Measurements from ENCODE around the gene A2M.

Gene A2M

DNA sequence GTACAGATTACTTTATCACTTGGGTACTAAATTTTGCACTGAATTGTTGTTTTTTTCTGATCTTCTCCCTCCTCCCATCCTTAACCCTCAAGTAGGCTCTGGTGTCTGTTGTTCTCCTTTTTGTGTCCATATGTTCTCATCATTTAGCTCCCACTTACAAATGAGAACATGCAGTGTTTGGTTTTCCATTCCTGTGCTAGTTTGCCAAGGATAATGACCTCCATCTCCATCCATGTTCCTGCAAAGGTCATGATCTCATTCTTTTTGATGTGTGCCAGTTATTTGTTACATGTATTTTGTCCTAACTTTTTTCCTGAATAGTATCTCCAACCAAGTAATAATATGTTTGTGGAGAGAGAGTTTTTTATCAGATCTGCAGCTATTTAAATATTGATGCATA lies 44.2 kb downstream of the A2M start:
- DNase-seq, result no peak

- no peak for DNase-seq
Measured at GRCh38 chr12:9070351-9070750, 45.4 kb downstream of the A2M start.

DNA sequence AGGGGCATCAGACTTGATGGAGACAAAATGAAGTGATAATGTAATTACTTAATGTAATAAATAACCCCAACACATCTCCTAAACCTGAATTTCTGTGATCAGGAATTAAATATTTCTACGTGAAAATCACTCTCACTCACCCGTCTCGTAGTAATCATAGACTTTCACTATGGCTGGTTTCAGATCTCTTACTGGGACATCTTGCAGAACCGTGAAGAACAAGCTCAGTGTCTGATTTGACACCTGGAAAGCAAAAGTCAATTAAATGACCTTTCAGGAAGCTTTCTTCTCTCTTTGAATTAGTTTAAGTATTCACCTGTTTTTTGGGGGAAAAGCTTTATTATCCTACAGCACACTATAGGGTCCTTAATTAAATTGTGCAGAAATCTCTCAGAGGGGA lies 47.1 kb downstream of the A2M start:
- DNase-seq, result no peak

- DNase-seq, result no peak
Measured at GRCh38 chr12:9068086-9068485, 47.6 kb downstream of the A2M start.

DNA sequence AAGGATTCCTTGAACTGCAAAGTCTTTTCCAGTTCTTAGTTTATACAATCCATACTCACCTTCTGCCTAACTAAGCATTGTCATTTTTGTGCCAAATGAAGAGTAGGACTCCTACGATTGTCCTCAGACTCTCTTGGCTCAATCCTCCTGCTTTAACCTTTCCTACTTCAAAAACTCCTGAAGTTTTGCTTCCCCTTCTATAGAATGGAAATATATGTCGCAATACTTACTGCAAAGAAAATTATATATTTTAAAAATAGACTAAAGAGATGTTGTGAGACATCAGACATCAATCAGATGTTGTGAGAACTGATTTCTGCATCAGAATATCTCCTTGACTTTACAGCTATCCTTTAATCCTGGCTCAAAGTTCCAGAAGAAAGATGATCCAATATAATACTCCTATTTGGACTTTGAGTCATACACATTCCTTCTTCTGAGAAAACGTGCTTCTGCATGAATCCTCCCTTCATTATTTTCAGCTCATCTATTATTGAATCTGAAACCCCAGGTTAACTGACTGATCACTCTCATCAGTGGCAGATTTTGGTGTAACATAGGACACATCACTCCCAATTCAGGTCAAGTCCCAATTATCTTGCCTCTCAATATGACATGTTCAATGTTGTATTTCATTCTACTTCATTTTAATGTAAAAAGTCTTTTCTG lies 48.8 kb downstream of the A2M start:
- DNase-seq, result no peak

GRCh38 chr12:9066183-9066623 lies 49.5 kb downstream of the A2M start:
- no peak for DNase-seq

DNA sequence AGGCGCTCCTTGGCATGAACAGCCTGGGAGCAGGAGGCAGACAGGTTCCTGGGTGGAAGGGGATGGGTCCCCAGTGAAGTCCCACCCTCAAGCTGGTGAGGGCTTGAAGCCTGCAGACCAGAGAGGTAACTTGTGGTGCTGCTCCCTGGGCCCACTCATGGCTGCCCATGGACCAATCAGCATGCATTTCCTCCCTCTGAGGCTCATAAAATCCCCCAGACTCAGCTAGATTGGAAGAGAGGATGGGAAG lies 50.2 kb downstream of the A2M start:
- DNase-seq, result no peak

DNA sequence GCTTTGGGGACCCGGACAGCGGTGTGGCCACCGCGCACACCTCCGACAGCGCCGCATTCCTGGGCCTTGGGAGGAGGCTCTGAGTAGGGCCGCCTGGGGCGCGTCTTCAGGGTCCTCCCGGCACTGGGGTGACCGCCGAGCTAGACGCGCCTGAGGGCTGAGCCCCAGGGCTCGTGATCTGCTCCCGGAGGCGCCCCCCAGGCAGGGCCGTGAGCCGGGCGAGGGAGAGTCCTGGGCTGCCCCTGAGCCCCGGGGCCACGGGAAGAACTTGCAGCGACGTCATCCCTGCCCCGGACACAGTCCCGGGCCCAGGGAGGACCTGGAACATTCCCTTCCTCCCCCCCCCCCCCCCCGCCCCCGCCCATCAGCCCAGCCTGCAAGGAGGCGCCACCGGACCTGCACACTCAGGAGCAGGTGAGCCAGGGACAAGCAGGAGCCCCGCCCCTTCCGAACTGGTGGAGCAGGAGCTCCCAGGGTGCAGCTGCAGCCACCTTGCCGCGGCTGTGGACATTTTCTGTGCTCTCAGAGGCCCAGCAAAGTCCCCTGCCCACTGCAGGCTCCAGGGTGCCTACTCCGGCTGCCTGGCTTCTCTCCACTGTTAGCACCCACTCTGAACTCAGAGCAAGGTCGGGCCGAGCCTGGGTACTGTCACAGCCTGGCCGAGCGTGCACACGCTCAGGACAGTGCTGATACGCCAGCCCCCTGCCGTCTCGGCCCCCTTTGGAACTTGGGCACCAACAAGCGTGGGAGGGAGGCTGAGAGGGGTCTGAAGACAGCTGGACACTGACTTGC lies 50.7 kb downstream of the A2M start:
- no peak for DNase-seq

GRCh38 chr12:9064201-9064814 lies 51.4 kb downstream of the A2M start:
- no peak for DNase-seq

- DNase-seq, result no peak
Measured at GRCh38 chr12:9052610-9053009, 63.1 kb downstream of the A2M start.

DNA sequence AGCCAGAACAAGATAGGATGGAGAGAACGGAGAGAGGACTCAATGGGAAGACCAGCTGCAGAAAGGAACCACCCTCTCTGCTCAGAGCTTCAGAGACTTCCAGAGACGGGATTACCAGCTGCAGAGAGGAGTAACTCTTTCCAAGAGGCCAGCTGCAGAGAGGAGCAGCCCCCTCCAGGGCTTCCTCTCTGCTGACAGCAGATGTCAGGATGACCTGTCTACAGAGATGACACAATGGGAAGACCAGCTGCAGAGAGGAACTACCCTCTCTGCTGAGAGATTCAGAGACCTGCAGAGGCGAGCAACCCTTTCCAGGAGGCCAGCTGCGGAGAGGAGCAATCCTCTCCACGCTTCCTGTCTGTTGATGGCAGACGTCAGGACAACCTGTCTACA lies 64.6 kb downstream of the A2M start:
- DNase-seq, result no peak

GRCh38 chr12:9050521-9051157 lies 65.1 kb downstream of the A2M start:
- DNase-seq, result no peak

- DNase-seq, result peak; percentile 4
Measured at GRCh38 chr12:9049520-9050133, 66.1 kb downstream of the A2M start.

DNA sequence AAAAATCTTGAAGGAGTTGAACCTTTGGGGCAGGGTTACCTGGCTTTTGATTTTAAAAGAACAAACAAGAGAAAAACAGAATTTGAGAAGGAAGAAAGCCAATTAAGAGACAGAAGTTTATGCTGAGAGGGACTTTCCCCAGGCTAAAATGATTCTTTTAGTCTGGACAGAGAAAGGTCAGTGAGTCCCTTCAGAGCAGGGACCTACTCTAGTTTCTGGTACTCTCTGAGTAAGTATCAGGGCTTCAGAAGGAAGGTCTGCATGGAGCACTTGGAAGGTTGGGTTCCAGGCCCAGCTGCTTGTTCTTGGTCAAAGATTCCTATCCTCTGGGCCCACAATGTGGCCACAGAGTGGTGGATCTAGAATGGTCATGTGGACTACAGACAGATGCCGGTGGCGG lies 66.8 kb downstream of the A2M start:
- DNase-seq, result no peak

DNA sequence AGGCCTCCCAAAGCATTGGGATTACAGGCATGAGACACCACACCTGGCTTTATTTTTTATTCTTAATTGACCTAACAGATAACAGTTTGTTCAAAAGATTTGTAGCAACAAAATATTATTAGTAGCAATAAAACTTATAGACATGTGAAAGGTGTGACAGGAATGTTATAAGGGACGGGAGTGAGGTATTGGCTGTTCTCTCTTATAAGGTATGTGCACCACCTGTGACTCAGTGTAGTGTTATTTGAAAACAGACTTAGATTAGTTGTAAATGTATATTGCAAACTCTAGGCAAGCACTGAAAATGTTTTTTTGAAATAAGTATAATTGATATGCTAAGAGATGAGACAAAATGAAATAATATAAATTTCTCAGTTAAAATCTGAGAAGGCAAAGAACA lies 68.6 kb downstream of the A2M start:
- no peak for DNase-seq

GRCh38 chr12:9043766-9044165 lies 72.0 kb downstream of the A2M start:
- no peak for DNase-seq

DNA sequence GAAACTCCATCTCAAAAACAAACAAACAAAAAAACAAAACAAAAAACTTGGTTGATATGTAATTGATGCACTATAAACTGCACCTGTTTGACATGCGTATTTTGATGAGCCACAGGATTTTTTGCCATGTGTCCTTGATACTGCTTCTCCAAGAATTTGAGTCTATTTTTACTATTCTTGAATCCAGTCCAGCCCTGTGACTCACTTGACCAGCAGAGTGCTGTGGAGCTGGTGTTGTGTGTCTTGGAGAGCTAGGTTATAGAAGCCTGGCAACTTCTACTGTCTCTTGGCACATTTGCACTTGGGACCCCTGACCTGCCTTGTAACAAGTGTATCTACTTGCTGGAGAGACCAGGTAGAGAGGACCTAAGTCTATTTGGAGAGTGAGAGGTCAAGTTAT lies 74.4 kb downstream of the A2M start:
- no peak for DNase-seq

- no peak for DNase-seq
Measured at GRCh38 chr12:9040484-9041186, 75.1 kb downstream of the A2M start.

GRCh38 chr12:9039397-9039977 lies 76.2 kb downstream of the A2M start:
- DNase-seq, result peak; percentile 57

GRCh38 chr12:9037431-9037830 lies 78.3 kb downstream of the A2M start:
- no peak for DNase-seq

- no peak for DNase-seq
Measured at GRCh38 chr12:9036227-9036626, 79.5 kb downstream of the A2M start.

- DNase-seq, result no peak
Measured at GRCh38 chr12:9034095-9034494, 81.6 kb downstream of the A2M start.
